SK-N-SH (cell line): Measurements from ENCODE around the gene GPR132. TPM values are rescaled to one million over a fixed set of nuclear protein-coding genes. Genes with fewer than 3 reads are reported as not detected.

Source experiments
- CTCF ChIA-PET: fragments of 300-600, 350-600 bp; formaldehyde crosslinking; extraction: SDS; loops from one replicate; lab custom pipeline; 2021; lab: Yijun Ruan, JAX
- POLR2A ChIA-PET: fragments of 350-600 bp; sonication (Branson Sonifier 250); formaldehyde crosslinking; extraction: SDS; loops from one replicate; lab custom pipeline; 2020; ENCODE audit warnings: antibody characterized with exemption, inconsistent platforms; lab: Yijun Ruan, JAX
- DNase-seq: peaks from one replicate; pipeline ENCODE4 v3.0.0; 2012
- H2AFZ ChIP-seq: fragments of 200-600 bp; sonication (generic); 2 replicates; pipeline ENCODE4 v1.8.1; 2016; ENCODE audit warnings: antibody characterized with exemption, mild to moderate bottlenecking, low read depth
- H3F3A ChIP-seq: fragments of 200-600 bp; sonication (generic); replicated peaks from 2 replicates; pipeline ENCODE3; 2016; ENCODE audit warnings: antibody characterized with exemption, mild to moderate bottlenecking; ENCODE audit not compliant: insufficient read depth
- H3K27ac ChIP-seq, 2 experiments: fragments of 200-500 bp in 1 of 2; fragments of 200-600 bp in 1 of 2; sonication (Bioruptor generic) in 1 of 2; sonication (generic), shearing (Covaris generic) in 1 of 2; 2 replicates each; pipeline versions ENCODE4 v1.5.1 to v1.6.1; 2014 to 2016; ENCODE audit warnings: low read depth in 2 of 2, inconsistent platforms in 1 of 2, low read length in 1 of 2, mild to moderate bottlenecking in 1 of 2, mixed read lengths in 1 of 2
- H3K27me3 ChIP-seq: fragments of 200-600 bp; sonication (generic), shearing (Covaris generic); 2 replicates; pipeline ENCODE4 v1.6.1; 2016; ENCODE audit warnings: mixed run types; ENCODE audit not compliant: insufficient read depth
- H3K36me3 ChIP-seq, 2 experiments: fragments of 200-500 bp in 1 of 2; fragments of 200-600 bp in 1 of 2; sonication (Bioruptor generic) in 1 of 2; sonication (generic) in 1 of 2; replicated peaks in 1 of 2; 2 replicates each; pipeline versions ENCODE3 to v1.5.1; 2014 to 2016; ENCODE audit warnings: low read length in 1 of 2, mild to moderate bottlenecking in 1 of 2; ENCODE audit not compliant: insufficient read depth in 2 of 2, control insufficient read depth in 1 of 2
- H3K4me1 ChIP-seq, 2 experiments: fragments of 200-500 bp in 1 of 2; fragments of 200-600 bp in 1 of 2; sonication (Bioruptor generic) in 1 of 2; sonication (generic), shearing (Covaris generic) in 1 of 2; 2 replicates each; pipeline versions ENCODE4 v1.5.1 to v1.6.1; 2014 to 2016; ENCODE audit warnings: low read depth in 1 of 2, low read length in 1 of 2, mixed run types in 1 of 2; ENCODE audit not compliant: insufficient read depth in 2 of 2, control insufficient read depth in 1 of 2
- H3K4me2 ChIP-seq: fragments of 200-600 bp; sonication (generic), shearing (Covaris generic); 2 replicates; pipeline ENCODE4 v1.6.1; 2017; ENCODE audit warnings: mixed run types
- H3K4me3 ChIP-seq, 2 experiments: fragments of 200-500 bp in 1 of 2; fragments of 200-600 bp in 1 of 2; sonication (Bioruptor generic) in 1 of 2; sonication (generic), shearing (Covaris generic) in 1 of 2; 2 replicates each; pipeline versions ENCODE4 v1.5.1 to v1.8.1; 2014 to 2016; ENCODE audit warnings: low read depth in 2 of 2, inconsistent platforms in 1 of 2, low read length in 1 of 2, mild to moderate bottlenecking in 1 of 2, mixed read lengths in 1 of 2, moderate library complexity in 1 of 2
- H3K79me2 ChIP-seq: fragments of 200-600 bp; sonication (generic); 2 replicates; pipeline ENCODE4 v1.8.1; 2017; ENCODE audit warnings: mild to moderate bottlenecking; ENCODE audit not compliant: insufficient read depth
- H3K9ac ChIP-seq: fragments of 200-600 bp; sonication (generic); 2 replicates; pipeline ENCODE4 v1.6.1; 2017; ENCODE audit warnings: mixed run types
- H3K9me2 ChIP-seq: fragments of 200-600 bp; sonication (generic); 2 replicates; pipeline ENCODE4 v1.6.1; 2017; ENCODE audit warnings: mixed run types
- H3K9me3 ChIP-seq: fragments of 200-600 bp; sonication (generic); 2 replicates; pipeline ENCODE4 v1.6.1; 2017; ENCODE audit warnings: mixed run types, mild to moderate bottlenecking, moderate library complexity
- H4K20me1 ChIP-seq: fragments of 200-600 bp; sonication (generic); 2 replicates; pipeline ENCODE4 v1.6.1; 2017; ENCODE audit warnings: mild to moderate bottlenecking, mixed run types; ENCODE audit not compliant: insufficient read depth
- CHD2 ChIP-seq: fragments of 150-350 bp; IDR thresholded peaks from 2 replicates; pipeline ENCODE4 v1.6.1; 2018; ENCODE audit warnings: low read length; ENCODE audit not compliant: partially characterized antibody
- CTCF ChIP-seq: fragments of 200-600 bp; sonication (generic); IDR thresholded peaks from 2 replicates; pipeline ENCODE4 v1.6.1; 2017; ENCODE audit warnings: antibody characterized with exemption, mild to moderate bottlenecking, moderate library complexity
- EP300 ChIP-seq, 2 experiments: IDR thresholded peaks; 2 replicates each; pipeline versions ENCODE4 v1.4.0 to v1.6.1; 2012; ENCODE audit warnings: borderline replicate concordance in 1 of 2, low read depth in 1 of 2, low read length in 1 of 2
- FOXJ3 ChIP-seq: sonication (generic); formaldehyde crosslinking; IDR thresholded peaks from 2 replicates; pipeline ENCODE4 v1.5.1; 2020; ENCODE audit warnings: mild to moderate bottlenecking, missing genetic modification reagents
- FOXM1 ChIP-seq: IDR thresholded peaks from 2 replicates; pipeline ENCODE4 v1.4.0; 2012; ENCODE audit warnings: low read depth, mild to moderate bottlenecking
- GABPA ChIP-seq: IDR thresholded peaks from 2 replicates; pipeline ENCODE4 v1.4.0; 2012; ENCODE audit warnings: low read depth, mild to moderate bottlenecking
- GATA2 ChIP-seq: sonication (generic); formaldehyde crosslinking; IDR thresholded peaks from 2 replicates; pipeline ENCODE4 v1.5.0; 2020; ENCODE audit warnings: mild to moderate bottlenecking, missing genetic modification reagents
- MAX ChIP-seq: IDR thresholded peaks from 2 replicates; pipeline ENCODE4 v1.4.0; 2012; ENCODE audit warnings: low read depth
- MEF2A ChIP-seq: IDR thresholded peaks from 2 replicates; pipeline ENCODE4 v1.4.0; 2012; ENCODE audit warnings: low read depth, borderline replicate concordance
- MXI1 ChIP-seq: IDR thresholded peaks from 2 replicates; pipeline ENCODE4 v1.6.1; 2012; ENCODE audit warnings: mild to moderate bottlenecking, low read depth, low read length, improper control_type of control experiment
- NFIC ChIP-seq: IDR thresholded peaks from 2 replicates; pipeline ENCODE4 v1.4.0; 2012; ENCODE audit warnings: borderline replicate concordance
- RCOR1 ChIP-seq: fragments of 150-350 bp; IDR thresholded peaks from 2 replicates; pipeline ENCODE4 v1.6.1; 2017; ENCODE audit warnings: antibody characterized with exemption, low read length
- REST ChIP-seq: IDR thresholded peaks from 2 replicates; pipeline ENCODE4 v1.6.1; 2012; ENCODE audit warnings: mild to moderate bottlenecking, low read depth, low read length, moderate library complexity
- SIN3A ChIP-seq: IDR thresholded peaks from 2 replicates; pipeline ENCODE4 v1.6.1; 2012; ENCODE audit warnings: low read depth, mild to moderate bottlenecking, low read length, moderate library complexity, borderline replicate concordance
- SMC3 ChIP-seq: IDR thresholded peaks from 2 replicates; pipeline ENCODE4 v1.6.1; 2012; ENCODE audit warnings: low read depth, low read length, improper control_type of control experiment
- TCF12 ChIP-seq: IDR thresholded peaks from 2 replicates; pipeline ENCODE4 v1.4.0; 2012
- USF2 ChIP-seq: fragments of 150-350 bp; IDR thresholded peaks from 2 replicates; pipeline ENCODE4 v1.6.1; 2017; ENCODE audit warnings: antibody characterized with exemption, low read length, low read depth, borderline replicate concordance
- YY1 ChIP-seq: IDR thresholded peaks from 2 replicates; pipeline ENCODE4 v1.4.0; 2012; ENCODE audit warnings: low read depth, mild to moderate bottlenecking
- WGBS: methylation state at CpG from one replicate; pipeline ENCODE4 v1.1.6; 2017; ENCODE audit warnings: low lambda C conversion rate; 5-methylcytosine and 5-hydroxymethylcytosine counted together
- polyA plus RNA-seq, 3 experiments: library from polyadenylated mRNA; depleted of rRNA; stranded (reverse); fragments of >200 nt; gene quantifications; 2 replicates each; pipeline ENCODE4 v1.2.3, GENCODE V29; 2012

The GPR132 gene
- polyA plus RNA-seq, 1 of the 3 experiments (the other 2 are of a cell fraction): not detected

DNA sequence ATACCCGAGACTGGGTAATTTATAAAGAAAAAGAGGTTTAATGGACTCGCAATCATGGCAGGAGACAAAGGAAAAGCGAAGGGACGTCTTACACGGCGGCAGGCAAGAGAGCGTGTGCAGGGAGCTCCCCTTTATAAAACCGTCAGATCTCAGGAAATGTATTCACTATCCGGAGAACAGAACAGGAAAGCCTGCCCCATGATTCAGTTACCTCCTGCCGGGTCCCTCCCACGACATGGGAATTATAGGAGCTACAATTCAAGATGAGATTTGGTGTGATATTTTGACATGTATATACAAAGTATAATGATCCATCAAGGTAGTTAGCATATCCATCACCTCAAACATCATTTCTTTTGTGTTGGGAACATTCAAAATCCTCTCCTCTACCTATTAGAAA, 42.1 kb downstream of the GPR132 start:
- TF ChIP-seq EP300 (IDR thresholded peaks at IDR 0.05; ENCODE audit: borderline replicate concordance in 1 of 2, low read depth in 1 of 2, low read length in 1 of 2) (no peak), FOXM1 (no peak), MXI1 (no peak), MAX (no peak), RCOR1 (no peak), YY1 (no peak), SIN3A (no peak), MEF2A (no peak), GABPA (no peak), FOXJ3 (CRISPR knock-in tag) (no peak), TCF12 (no peak), SMC3 (no peak), CTCF (no peak), NFIC (no peak), CHD2 (no peak), GATA2 (no peak), REST (no peak), USF2 (no peak)
- H3F3A ChIP-seq: peaks cover 56% of the 10 kb centered on the region
- WGBS: 26% methylated on average over 11 of the region's 11 CpGs
- H3K4me3 ChIP-seq: peak overlapping the region in 1 of 2 experiments; percentile 52; a peak in 2 of 4 replicates
- H4K20me1 ChIP-seq: peaks cover 14% of the 10 kb centered on the region
- H3K79me2 ChIP-seq: peaks cover 43% of the 10 kb centered on the region
- no peak for DNase-seq
- H3K36me3 ChIP-seq: peaks cover 0 to 3% of the 10 kb centered on the region in 2 experiments
- H2AFZ ChIP-seq: no peak overlapping the region
- ChIA-PET CTCF (interaction anchor here (1.0 to 1.6 kb wide), 3 partner anchors 23 to 48 kb away, joined by 3 to 12 read pairs (median 5); no protein-coding TSS in a partner anchor), POLR2A (no interaction called here)
- H3K4me2 ChIP-seq: peak overlapping the region; percentile 98
- H3K9ac ChIP-seq: peak overlapping the region; percentile 80
- H3K9me3 ChIP-seq: no peaks in the 10 kb centered on the region
- H3K27ac ChIP-seq: peak overlapping the region; percentile 20 to 99; a peak in 3 of 4 replicates
- no peaks in the 10 kb centered on the region for H3K27me3 ChIP-seq
- peaks cover 18 to 42% of the 10 kb centered on the region in 2 experiments; a peak in 2 of 4 replicates for H3K4me1 ChIP-seq
- no peaks in the 10 kb centered on the region for H3K9me2 ChIP-seq
